Right atrium auricular region (tissue), 2 donors: ENCODE results near the gene PRDM16. TPM values are rescaled to one million over a fixed set of nuclear protein-coding genes. Genes with fewer than 3 reads are reported as not detected.

Experiments used
- DNase-seq: peaks from one replicate; pipeline ENCODE4 v3.0.0-alpha.2; 2019; ENCODE audit warnings: low spot score
- H3K27ac ChIP-seq, 2 donors: fragments of 200-600 bp; sonication (generic); 1 replicate in 1 of 2; 2 replicates in 1 of 2; pipeline ENCODE4 v1.5.1; 2016 to 2019
- H3K27me3 ChIP-seq, 2 donors: fragments of 200-600 bp; sonication (generic); one replicate each; pipeline versions ENCODE4 v1.5.1 to v1.6.0; 2017 to 2019
- H3K36me3 ChIP-seq: fragments of 200-600 bp; sonication (generic); one replicate; pipeline ENCODE4 v1.5.1; 2016
- H3K4me1 ChIP-seq, 2 donors: fragments of 200-600 bp; sonication (generic); one replicate each; pipeline versions ENCODE4 v1.5.1 to v1.6.0; 2017 to 2019
- H3K4me3 ChIP-seq, 2 donors: fragments of 200-600 bp; sonication (generic); 1 replicate in 1 of 2; 2 replicates in 1 of 2; pipeline ENCODE4 v1.5.1; 2017 to 2019; ENCODE audit warnings: mild to moderate bottlenecking in 1 of 2, moderate library complexity in 1 of 2
- H3K9me3 ChIP-seq, 2 donors: fragments of 200-600 bp; sonication (generic); one replicate each; pipeline ENCODE4 v1.5.1; 2019
- CTCF ChIP-seq, 2 donors: fragments of 200-600 bp; sonication (generic); IDR thresholded peaks; one replicate each; pipeline ENCODE4 v1.5.1; 2019; ENCODE audit warnings: antibody characterized with exemption in 2 of 2
- total RNA-seq, 2 donors: library from RNA; depleted of rRNA; stranded (reverse); fragments of >200 nt; gene quantifications; one replicate each; pipeline ENCODE4 v1.1.0, GENCODE V29; 2016

Gene PRDM16
- total RNA-seq, 2 donors from 2014 or later = 0.22 to 3.3 TPM

- no peak for TF ChIP-seq CTCF (IDR thresholded peaks at IDR 0.05)
- no peak for DNase-seq
- Histone ChIP-seq H3K9me3 (peaks cover 0 to 11% of the 10 kb centered on the region in 2 donors), H3K27me3 (no peaks in the 10 kb centered on the region), H3K4me1 (no peaks in the 10 kb centered on the region), H3K36me3 (no peaks in the 10 kb centered on the region), H3K27ac (no peak overlapping the region), H3K4me3 (no peak overlapping the region)
Measured at GRCh38 chr1:3234281-3234680, 165.3 kb downstream of the PRDM16 start.

GRCh38 chr1:3234956-3235355 lies 166.0 kb downstream of the PRDM16 start:
- no peak for TF ChIP-seq CTCF (IDR thresholded peaks at IDR 0.05)
- no peaks in the 10 kb centered on the region for H3K27me3 ChIP-seq
- H3K4me3 ChIP-seq = no peak overlapping the region
- peaks cover 0 to 12% of the 10 kb centered on the region in 2 donors for H3K9me3 ChIP-seq
- no peak overlapping the region for H3K27ac ChIP-seq
- no peak for DNase-seq
- H3K36me3 ChIP-seq = no peaks in the 10 kb centered on the region
- no peaks in the 10 kb centered on the region for H3K4me1 ChIP-seq

GRCh38 chr1:3235496-3235895 lies 166.5 kb downstream of the PRDM16 start:
- H3K9me3 ChIP-seq = peaks cover 0 to 12% of the 10 kb centered on the region in 2 donors
- H3K4me3 ChIP-seq = no peak overlapping the region
- no peaks in the 10 kb centered on the region for H3K36me3 ChIP-seq
- DNase-seq = no peak
- H3K4me1 ChIP-seq = no peaks in the 10 kb centered on the region
- H3K27ac ChIP-seq = no peak overlapping the region
- no peak for TF ChIP-seq CTCF (IDR thresholded peaks at IDR 0.05)
- H3K27me3 ChIP-seq = no peaks in the 10 kb centered on the region

GRCh38 chr1:3236361-3236760 lies 167.4 kb downstream of the PRDM16 start:
- TF ChIP-seq CTCF (IDR thresholded peaks at IDR 0.05) = no peak
- Histone ChIP-seq H3K27me3 (no peaks in the 10 kb centered on the region), H3K4me1 (no peaks in the 10 kb centered on the region), H3K36me3 (no peaks in the 10 kb centered on the region), H3K4me3 (no peak overlapping the region), H3K27ac (no peak overlapping the region), H3K9me3 (peaks cover 0 to 12% of the 10 kb centered on the region in 2 donors)
- no peak for DNase-seq

- H3K27me3 ChIP-seq = no peaks in the 10 kb centered on the region
- H3K27ac ChIP-seq = no peak overlapping the region
- H3K9me3 ChIP-seq = peaks cover 0 to 12% of the 10 kb centered on the region in 2 donors
- no peak overlapping the region for H3K4me3 ChIP-seq
- no peaks in the 10 kb centered on the region for H3K36me3 ChIP-seq
- H3K4me1 ChIP-seq = no peaks in the 10 kb centered on the region
- DNase-seq = no peak
- no peak for TF ChIP-seq CTCF (IDR thresholded peaks at IDR 0.05)
Measured at GRCh38 chr1:3236955-3237354, 168.0 kb downstream of the PRDM16 start.

GRCh38 chr1:3237570-3237969 lies 168.6 kb downstream of the PRDM16 start:
- DNase-seq = no peak
- no peak for TF ChIP-seq CTCF (IDR thresholded peaks at IDR 0.05)
- H3K9me3 ChIP-seq = peaks cover 0 to 12% of the 10 kb centered on the region in 2 donors
- no peak overlapping the region for H3K4me3 ChIP-seq
- no peaks in the 10 kb centered on the region for H3K27me3 ChIP-seq
- H3K36me3 ChIP-seq = no peaks in the 10 kb centered on the region
- H3K27ac ChIP-seq = no peak overlapping the region
- H3K4me1 ChIP-seq = no peaks in the 10 kb centered on the region
